ENCODE data around the gene IL17RE. TPM values are rescaled to one million over a fixed set of nuclear protein-coding genes. Genes with fewer than 3 reads are reported as not detected.
A peak's percentile ranks its signal among the peaks of the same experiment; 100 is the strongest.

Gene IL17RE
- total RNA-seq, 1 experiment from 2014 or later = 4.0 TPM

DNA sequence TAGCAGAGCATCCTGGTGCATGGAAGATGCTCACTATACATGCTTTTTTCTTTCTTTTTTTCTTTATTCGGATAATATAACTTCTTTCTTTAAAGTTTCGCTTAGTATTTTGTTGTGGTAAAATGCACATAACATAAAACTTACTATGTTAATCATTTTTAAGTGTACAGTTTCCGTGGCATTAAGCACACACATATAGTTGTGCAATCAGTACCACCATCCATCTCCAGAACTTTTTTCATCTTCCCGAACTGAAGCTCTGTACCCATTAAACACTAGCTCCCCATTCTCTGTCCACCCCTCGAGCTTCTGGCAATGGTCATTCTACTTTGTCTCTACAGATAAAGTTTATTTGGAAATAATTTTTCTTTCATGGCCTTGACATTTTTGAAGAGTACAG is 13.2 kb upstream of the IL17RE start:
- TF ChIP-seq EZH2phosphoT487 (IDR thresholded peaks at IDR 0.05; ENCODE audit: borderline replicate concordance, low read length) (no peak), EZH2 (IDR thresholded peaks at IDR 0.05; ENCODE audit: low read length, unreplicated experiment) (no peak)
- Histone ChIP-seq H3F3A (ENCODE audit: low read length, unreplicated experiment) (peaks cover 10% of the 10 kb centered on the region), H3K79me2 (ENCODE audit: low read length) (peaks cover 33% of the 10 kb centered on the region), H3K4me2 (ENCODE audit: low read length) (no peak overlapping the region), H3K4me3 (ENCODE audit: low read length) (no peak overlapping the region), H3K27ac (ENCODE audit: low read length) (no peak overlapping the region), H3K36me3 (ENCODE audit: low read depth, low read length) (peaks cover 9% of the 10 kb centered on the region; the same call in 1 of the 2 replicates), H3K4me1 (ENCODE audit: insufficient read depth, low read length) (peaks cover 30% of the 10 kb centered on the region), H3K9me3 (ENCODE audit: low read length) (no peaks in the 10 kb centered on the region), H4K20me1 (ENCODE audit: low read length) (no peaks in the 10 kb centered on the region), H3K9ac (ENCODE audit: low read length) (no peak overlapping the region), H3K9me2 (replicated peaks; ENCODE audit: low read length) (no peaks in the 10 kb centered on the region), H3K27me3 (ENCODE audit: low read length) (no peaks in the 10 kb centered on the region), H2AFZ (ENCODE audit: low read length) (no peak overlapping the region)
- DNase-seq (no peak), ATAC-seq (no peak)
- intact Hi-C loops (cut with micrococcal nuclease) = no loop called here
- POLR2A ChIA-PET (ENCODE audit: unreplicated experiment) = interaction anchor here (0.5 to 0.7 kb wide), 2 partner anchors 15 to 18 kb away, joined by 3 to 9 read pairs; no protein-coding TSS in a partner anchor
- no TSS peak for BruUV-seq (replicated peaks)
- CTCF ChIA-PET = no interaction called here

DNA sequence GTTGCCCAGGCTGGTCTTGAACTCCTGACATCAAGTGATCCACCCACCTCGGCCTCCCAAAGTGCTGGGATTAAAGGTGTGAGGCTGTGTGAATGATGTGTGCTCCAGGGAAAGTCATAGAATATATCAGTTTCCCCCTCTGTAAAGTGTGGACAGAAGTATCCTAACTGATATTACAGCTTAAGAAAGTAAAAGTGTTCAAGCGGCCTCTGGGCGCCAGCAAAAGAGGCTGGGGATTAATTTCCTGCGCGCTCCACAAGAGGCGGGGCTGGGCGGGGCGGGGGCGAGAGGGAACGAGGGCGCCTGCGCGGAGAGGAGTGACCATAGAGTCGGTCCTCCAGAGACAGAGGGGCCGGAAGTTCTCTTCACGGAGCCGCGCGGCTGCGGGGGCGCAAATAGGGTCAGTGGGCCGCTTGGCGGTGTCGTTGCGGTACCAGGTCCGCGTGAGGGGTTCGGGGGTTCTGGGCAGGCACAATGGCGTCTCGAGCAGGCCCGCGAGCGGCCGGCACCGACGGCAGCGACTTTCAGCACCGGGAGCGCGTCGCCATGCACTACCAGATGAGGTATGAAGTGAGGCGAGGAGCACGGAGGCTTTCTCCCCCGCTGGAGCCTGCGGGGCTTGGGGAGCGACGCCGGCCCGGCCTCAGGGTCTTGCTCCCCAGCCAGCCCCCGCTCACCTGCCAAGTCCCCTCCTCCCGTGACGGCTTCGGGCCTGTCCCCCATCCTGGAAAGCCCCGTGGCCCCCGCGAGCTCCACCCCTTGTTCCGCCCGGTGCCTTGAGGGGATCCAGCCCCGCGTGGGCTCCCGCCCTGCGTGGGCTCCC is 12.2 kb upstream of the IL17RE start, which contains the start of gene JAGN1:
TSS of gene JAGN1 (plus strand) at position 362 of the 823 bp plus-strand sequence. CDS start at position 475, 113 bp downstream.
- peaks cover 10% of the 10 kb centered on the region for H3F3A ChIP-seq (ENCODE audit: low read length, unreplicated experiment)
- peak within 1 kb of the TSS; percentile 92 for H2AFZ ChIP-seq (ENCODE audit: low read length)
- H4K20me1 ChIP-seq (ENCODE audit: low read length) = no peaks in the 10 kb centered on the region
- peaks cover 14% of the 10 kb centered on the region; the same call in 1 of the 2 replicates for H3K36me3 ChIP-seq (ENCODE audit: low read depth, low read length)
- intact Hi-C loops (cut with micrococcal nuclease) = no loop called here
- ATAC-seq (peak; percentile 65), DNase-seq (peak; percentile 87)
- CTCF ChIA-PET = no interaction called here
- peak within 1 kb of the TSS; percentile 83 for H3K4me3 ChIP-seq (ENCODE audit: low read length)
- H3K79me2 ChIP-seq (ENCODE audit: low read length) = peaks cover 38% of the 10 kb centered on the region
- no peaks in the 10 kb centered on the region for H3K9me3 ChIP-seq (ENCODE audit: low read length)
- no peaks in the 10 kb centered on the region for H3K27me3 ChIP-seq (ENCODE audit: low read length)
- H3K9me2 ChIP-seq (replicated peaks; ENCODE audit: low read length) = no peaks in the 10 kb centered on the region
- peak within 1 kb of the TSS; percentile 84 for H3K4me2 ChIP-seq (ENCODE audit: low read length)
- TF ChIP-seq EZH2phosphoT487 (IDR thresholded peaks at IDR 0.05; ENCODE audit: borderline replicate concordance, low read length) = no peak
- no peak for TF ChIP-seq EZH2 (IDR thresholded peaks at IDR 0.05; ENCODE audit: low read length, unreplicated experiment)
- TF ChIP-seq, protein P1, sequence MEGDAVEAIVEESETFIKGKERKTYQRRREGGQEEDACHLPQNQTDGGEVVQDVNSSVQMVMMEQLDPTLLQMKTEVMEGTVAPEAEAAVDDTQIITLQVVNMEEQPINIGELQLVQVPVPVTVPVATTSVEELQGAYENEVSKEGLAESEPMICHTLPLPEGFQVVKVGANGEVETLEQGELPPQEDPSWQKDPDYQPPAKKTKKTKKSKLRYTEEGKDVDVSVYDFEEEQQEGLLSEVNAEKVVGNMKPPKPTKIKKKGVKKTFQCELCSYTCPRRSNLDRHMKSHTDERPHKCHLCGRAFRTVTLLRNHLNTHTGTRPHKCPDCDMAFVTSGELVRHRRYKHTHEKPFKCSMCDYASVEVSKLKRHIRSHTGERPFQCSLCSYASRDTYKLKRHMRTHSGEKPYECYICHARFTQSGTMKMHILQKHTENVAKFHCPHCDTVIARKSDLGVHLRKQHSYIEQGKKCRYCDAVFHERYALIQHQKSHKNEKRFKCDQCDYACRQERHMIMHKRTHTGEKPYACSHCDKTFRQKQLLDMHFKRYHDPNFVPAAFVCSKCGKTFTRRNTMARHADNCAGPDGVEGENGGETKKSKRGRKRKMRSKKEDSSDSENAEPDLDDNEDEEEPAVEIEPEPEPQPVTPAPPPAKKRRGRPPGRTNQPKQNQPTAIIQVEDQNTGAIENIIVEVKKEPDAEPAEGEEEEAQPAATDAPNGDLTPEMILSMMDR (conservative IDR thresholded peaks at IDR 0.05; ENCODE audit: low read depth, low read length) = no peak
- peak within 1 kb of the TSS; percentile 98 for H3K9ac ChIP-seq (ENCODE audit: low read length)
- TSS peak; percentile 66 for BruUV-seq (replicated peaks)
- H3K4me1 ChIP-seq (ENCODE audit: insufficient read depth, low read length) = peaks cover 23% of the 10 kb centered on the region
- POLR2A ChIA-PET (ENCODE audit: unreplicated experiment) = interaction anchor here (0.5 kb wide), 1 partner anchor 328 kb away, joined by 4 read pairs; no protein-coding TSS in a partner anchor
- H3K27ac ChIP-seq (ENCODE audit: low read length) = peak within 1 kb of the TSS; percentile 75

DNA sequence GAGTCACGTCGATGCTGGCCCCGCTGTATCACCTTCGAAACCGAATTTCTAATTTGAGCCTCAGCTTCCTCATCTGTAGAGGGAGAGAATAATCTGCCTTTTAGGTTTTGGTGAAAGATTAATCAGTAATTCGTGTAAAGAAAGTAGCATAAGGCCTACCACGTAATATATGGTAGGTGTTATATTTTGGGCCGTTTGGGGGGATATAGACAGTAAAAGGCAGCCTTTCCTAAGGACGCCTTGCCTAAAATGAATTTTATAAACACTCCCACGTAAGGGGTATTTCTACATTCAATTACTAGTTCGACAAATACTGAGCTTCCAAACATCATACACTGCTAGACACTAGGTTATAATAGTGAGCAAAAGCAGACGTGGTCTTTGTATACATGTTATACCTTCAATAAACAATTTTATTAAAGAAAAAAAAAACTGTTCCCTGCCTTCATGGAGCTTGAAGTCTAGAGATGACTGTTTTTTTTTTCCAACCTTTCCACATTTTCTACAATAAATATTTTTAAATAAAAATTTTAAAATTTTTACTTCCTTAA is 11.5 kb upstream of the IL17RE start:
- Histone ChIP-seq H3K9me2 (replicated peaks; ENCODE audit: low read length) (no peaks in the 10 kb centered on the region), H3F3A (ENCODE audit: low read length, unreplicated experiment) (peaks cover 14% of the 10 kb centered on the region), H3K9ac (ENCODE audit: low read length) (peak overlapping the region; percentile 98), H2AFZ (ENCODE audit: low read length) (peak overlapping the region; percentile 92), H3K9me3 (ENCODE audit: low read length) (no peaks in the 10 kb centered on the region), H3K79me2 (ENCODE audit: low read length) (peaks cover 38% of the 10 kb centered on the region), H4K20me1 (ENCODE audit: low read length) (no peaks in the 10 kb centered on the region), H3K27ac (ENCODE audit: low read length) (peak overlapping the region; percentile 75), H3K4me3 (ENCODE audit: low read length) (peak overlapping the region; percentile 83), H3K4me2 (ENCODE audit: low read length) (peak overlapping the region; percentile 84), H3K36me3 (ENCODE audit: low read depth, low read length) (peaks cover 14% of the 10 kb centered on the region; the same call in 1 of the 2 replicates), H3K4me1 (ENCODE audit: insufficient read depth, low read length) (peaks cover 27% of the 10 kb centered on the region), H3K27me3 (ENCODE audit: low read length) (no peaks in the 10 kb centered on the region)
- DNase-seq (no peak), ATAC-seq (no peak)
- BruUV-seq (replicated peaks) = no TSS peak
- no peak for TF ChIP-seq EZH2 (IDR thresholded peaks at IDR 0.05; ENCODE audit: low read length, unreplicated experiment)
- no peak for TF ChIP-seq EZH2phosphoT487 (IDR thresholded peaks at IDR 0.05; ENCODE audit: borderline replicate concordance, low read length)
- TF ChIP-seq, protein P1 (conservative IDR thresholded peaks at IDR 0.05; ENCODE audit: low read depth, low read length) = no peak
- intact Hi-C loops (cut with micrococcal nuclease) = no loop called here
- CTCF ChIA-PET = no interaction called here
- POLR2A ChIA-PET (ENCODE audit: unreplicated experiment) = interaction anchor here (0.5 kb wide), 1 partner anchor 328 kb away, joined by 4 read pairs; no protein-coding TSS in a partner anchor

Measured in PC-3 (cell line).